HG03280 (cell line): ENCODE data around the gene KPNB1.

Experiments
- ATAC-seq: cut with Tn5 transposase; IDR thresholded peaks from one replicate; pipeline ENCODE4 v1.9.1; 2021; ENCODE audit warnings: mild to moderate bottlenecking, moderate library complexity; ENCODE audit not compliant: unreplicated experiment

The KPNB1 gene

DNA sequence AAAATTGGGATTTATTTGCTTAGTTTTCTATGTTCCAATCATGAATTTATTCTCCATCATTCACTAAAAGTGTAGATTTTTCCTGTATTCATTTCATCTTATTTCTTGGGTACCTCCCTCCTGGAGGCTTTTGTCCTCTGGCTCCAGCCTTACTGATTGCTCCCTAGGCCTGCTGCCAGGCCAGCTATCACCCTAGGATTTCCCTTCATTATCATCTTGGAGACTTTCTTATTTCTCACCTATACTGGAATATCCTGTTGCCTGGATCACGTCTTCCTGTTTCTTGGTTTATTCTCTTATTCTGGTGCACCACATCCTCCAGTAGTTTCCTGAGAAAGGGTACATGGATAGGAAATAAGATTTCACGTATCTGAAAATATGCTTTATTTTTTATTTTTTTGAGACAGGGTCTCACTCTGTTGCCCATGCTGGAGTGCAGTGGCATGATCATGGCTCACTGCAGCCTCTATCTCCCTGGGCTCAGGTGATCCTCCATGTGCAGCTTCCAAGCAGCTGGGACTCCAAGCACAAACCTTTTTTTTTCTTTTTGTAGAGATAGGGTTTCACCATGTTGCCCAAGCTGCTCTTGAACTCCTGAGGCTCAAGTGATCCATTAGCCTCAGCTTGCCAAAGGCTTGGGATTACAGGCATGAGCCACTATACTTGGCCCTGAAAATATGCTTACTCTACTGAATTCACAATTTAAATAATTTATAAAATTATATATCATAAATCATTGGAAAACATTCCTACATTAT, 13.3 kb upstream of the KPNB1 start:
- no peak for ATAC-seq

- no peak for ATAC-seq
Measured at GRCh38 chr17:47638903-47639302, 10.8 kb upstream of the KPNB1 start.

DNA sequence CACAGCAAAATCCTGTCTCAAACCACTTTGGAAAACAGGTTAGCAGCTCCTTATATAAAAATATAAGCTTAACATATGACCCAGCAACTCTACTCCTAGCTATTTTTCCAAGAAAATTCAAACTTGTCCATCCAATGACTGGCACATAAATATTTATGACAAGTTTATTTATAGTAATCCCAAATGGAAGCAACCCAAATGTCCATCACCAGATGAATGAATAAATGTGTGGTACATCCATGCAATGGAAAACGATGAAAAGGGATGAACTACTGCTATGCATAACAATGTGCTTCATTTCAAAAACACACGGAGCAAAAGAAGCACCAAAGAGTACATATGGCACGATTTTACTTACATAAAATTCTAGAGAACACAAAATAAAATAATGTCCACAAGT, 9.6 kb upstream of the KPNB1 start:
- no peak for ATAC-seq

- ATAC-seq = no peak
Measured at GRCh38 chr17:47641202-47641601, 8.5 kb upstream of the KPNB1 start.

DNA sequence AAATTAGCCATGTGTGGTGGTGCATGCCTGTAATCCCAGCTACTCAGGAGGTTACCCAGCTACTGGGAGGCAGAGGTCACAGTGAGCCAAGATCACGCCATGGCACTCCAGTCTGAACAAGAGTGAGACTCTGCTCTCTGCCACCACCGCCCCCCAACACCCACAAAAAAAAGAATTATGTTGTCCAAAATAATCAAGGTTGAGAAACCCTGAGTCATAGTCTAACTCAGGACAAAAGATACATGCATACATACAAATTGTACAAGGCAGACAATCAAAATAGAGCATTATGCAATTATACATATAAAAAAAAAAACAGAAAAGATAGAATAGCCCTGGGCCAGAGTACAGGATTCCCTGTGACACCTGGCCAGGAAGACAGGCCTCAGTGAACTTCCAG, 6.6 kb upstream of the KPNB1 start:
- no peak for ATAC-seq

DNA sequence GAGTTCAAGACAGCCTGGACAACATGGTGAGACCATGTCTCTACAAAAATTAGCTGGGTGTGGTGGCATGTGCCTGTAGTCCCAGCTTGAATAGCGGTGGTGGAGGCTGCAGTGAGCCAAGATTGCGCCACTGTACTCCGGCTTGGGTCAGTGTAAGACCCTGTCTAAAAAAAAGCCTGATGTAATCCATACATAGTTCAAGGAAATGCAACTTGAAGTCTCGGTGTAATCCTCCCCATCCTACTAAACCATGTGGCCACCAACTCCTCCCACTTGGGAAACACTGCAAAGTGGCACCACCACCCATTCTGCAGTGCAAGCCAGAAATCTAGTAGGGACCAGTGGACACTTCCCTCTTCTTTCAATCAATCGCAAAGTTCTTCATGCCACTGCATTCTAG, 5.4 kb upstream of the KPNB1 start:
- ATAC-seq = no peak

GRCh38 chr17:47649972-47650524, 329 bp downstream of the KPNB1 start:
- no peak for ATAC-seq

- ATAC-seq = peak; percentile 56
Measured at GRCh38 chr17:47650525-47651522, 1.1 kb downstream of the KPNB1 start.

DNA sequence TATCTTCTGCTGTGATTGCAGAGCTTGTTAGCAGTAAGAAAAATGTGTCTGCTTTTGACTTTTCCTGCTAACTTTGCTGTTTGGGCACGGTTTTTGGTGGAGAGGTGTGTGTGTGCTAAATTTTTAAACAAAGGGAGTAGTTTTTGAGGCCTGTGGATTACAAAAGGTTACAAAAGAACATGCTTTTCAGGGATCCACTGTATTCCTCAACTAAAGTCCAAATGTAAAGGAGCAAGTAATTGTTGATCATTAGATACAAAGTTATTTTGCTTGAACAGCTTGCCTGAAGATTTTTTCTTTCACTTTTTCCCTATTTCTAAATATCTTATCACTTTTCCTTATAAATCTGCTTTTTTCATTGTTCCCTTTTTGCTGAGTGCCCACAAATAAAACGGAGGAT, 2.0 kb downstream of the KPNB1 start:
- ATAC-seq = no peak

- no peak for ATAC-seq
Measured at GRCh38 chr17:47652570-47652969, 2.9 kb downstream of the KPNB1 start.

DNA sequence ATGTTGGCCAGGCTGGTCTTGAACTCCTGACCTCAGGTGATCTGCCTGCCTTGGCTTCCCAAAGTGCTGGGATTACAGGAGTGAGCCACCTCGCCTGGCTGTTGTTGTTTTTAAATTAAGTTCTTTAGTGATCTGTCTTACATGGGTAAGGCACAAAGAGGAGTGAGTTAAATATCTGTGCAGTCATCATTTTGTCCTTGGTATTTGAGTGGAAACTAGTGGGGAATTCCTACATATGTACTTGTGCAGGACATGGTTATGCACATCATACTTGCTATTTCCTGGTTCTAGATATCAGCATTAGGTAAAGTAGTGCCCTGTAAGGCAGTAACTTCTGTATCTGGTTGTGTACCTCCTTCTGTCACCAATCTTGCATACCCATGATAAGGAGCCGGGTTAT, 3.7 kb downstream of the KPNB1 start:
- ATAC-seq = no peak

DNA sequence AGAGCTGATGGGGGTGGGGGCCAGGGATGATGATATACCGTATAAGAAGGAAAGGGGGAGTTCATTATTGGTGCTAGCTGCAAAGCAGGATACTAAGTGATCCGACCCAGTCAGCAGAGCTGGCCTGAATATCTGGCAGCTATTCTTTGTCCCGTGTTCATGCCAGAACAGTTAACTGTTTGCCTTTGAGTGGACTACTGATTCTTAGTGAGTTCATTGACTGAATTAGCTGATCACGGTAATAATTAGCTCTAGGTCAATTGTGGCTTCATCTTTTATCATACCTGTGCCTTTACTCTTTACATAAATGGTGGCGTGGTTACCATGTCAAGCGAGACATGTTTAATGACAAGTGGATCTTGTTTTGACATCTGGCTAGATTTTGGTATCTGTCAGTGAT, 5.3 kb downstream of the KPNB1 start:
- ATAC-seq = no peak

GRCh38 chr17:47660064-47660492, 10.4 kb downstream of the KPNB1 start:
- ATAC-seq = peak; percentile 77

DNA sequence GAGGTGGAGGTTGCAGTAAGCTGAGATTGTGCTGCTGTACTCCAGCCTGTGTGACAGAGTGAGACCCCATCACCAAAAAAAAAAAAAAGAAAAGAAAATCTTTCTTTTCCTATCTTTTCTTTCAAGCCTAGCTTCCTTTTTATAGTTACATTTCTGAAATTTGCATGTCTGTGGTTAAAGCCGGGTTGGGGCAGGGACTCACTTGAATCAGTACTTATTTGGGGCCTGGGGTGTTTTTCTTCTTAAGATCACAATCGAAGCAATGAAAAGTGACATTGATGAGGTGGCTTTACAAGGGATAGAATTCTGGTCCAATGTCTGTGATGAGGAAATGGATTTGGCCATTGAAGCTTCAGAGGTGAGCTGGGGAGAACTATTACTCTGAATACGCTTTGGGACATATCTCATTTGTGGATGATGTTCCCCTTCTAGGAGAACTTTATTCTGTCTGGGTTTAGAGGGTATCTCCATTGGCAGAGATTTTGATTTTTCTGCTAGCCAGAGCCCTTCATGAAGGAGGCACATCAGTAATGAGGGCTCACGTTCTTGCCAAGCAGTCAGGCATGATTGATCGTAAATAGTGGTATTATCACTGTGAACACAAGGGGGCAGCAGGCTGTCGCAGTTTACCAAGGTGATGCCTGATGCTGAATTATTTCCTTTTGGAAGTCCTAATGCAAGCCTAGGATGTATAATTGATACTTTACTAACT, 14.3 kb downstream of the KPNB1 start:
- ATAC-seq = no peak

- no peak for ATAC-seq
Measured at GRCh38 chr17:47664624-47664941, 14.9 kb downstream of the KPNB1 start.

DNA sequence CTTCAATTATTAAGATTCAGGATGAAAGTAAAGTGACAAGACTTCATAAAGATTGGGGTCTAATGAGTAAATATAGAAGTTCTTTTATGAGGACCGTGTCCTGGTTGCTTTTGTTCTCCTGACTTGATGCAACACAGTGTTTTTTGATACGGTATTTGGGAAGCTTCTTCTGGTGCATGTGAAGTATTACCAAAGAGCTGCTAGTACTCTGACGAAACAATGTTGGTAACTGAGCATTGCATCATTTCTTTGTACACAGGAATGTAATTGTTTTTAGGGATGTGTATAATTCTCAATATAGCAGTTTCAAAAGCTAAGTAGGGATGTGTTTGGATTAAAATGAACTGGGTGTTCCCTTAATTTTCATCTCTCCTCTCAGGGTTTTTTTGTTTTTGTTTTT, 15.9 kb downstream of the KPNB1 start:
- no peak for ATAC-seq

- no peak for ATAC-seq
Measured at GRCh38 chr17:47669081-47669480, 19.4 kb downstream of the KPNB1 start.

DNA sequence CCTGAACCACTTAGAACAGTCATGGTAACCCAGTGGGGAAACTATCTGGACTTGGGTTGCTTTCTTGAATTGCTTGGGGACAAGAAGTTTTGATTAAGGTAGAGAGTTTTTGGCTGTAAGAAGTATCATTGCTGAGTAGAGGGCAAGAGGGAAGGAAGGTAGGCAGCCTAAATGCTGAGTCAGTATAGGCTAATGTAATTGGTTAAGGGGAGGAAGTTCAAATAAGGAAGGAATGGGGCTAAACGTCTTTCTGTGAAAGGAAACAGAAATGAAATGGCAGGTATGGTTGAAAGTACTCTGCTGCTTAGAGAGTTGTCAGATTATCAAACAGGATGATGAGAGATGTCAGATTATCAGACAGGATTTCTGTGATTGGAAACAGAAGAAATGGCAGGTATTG, 20.3 kb downstream of the KPNB1 start:
- no peak for ATAC-seq

DNA sequence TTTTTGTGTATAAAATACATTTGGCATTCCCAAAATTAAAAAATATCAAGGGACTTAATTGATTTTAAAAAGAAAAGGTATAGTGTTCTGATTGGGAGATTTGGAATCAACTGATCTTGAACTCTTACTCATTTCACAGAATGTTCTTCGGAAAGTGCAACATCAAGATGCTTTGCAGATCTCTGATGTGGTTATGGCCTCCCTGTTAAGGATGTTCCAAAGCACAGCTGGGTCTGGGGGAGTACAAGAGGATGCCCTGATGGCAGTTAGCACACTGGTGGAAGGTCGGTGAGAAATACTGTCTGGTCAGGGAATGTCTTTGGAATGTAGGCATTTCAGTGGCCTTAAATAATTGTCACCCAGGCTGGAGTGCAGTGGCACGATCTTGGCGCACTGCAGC, 24.8 kb downstream of the KPNB1 start:
- no peak for ATAC-seq

DNA sequence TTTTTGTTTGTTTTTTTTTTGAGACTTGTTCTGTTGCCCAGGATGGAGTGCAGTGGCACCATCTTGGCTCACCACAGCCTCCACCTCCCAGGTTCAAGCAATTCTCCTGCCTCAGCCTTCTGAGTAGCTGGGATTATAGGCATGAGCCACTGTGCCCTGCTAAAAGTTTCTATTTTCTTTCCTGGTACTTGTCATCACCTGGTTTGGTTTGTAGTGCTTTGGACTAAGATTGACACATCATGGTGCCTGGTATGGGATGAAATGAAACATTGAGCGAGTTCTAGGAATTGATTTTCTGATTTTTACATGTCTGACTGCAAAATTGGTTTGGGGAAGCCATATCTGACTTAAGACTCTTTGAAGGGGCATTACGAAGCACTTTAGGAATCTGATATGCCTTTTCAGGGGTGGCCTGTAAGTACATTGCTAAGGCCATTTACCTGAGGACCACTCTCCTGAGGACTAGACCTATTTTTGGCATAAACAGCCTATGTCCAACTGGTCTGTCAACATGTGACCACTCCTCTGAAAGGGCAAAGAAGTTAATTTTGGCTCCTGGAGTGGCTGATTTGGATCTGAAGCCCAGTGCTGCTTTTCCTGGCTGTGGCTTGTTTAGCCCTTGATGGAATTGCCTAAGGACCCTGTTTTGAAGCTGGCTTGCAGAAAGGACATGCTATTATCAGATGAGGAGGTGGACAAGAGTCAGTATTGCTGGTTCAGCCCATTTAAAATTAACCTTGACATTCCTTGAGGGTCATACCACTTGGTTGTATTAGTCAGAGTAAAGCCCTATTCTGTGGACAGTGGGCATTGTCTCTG, 25.9 kb downstream of the KPNB1 start:
- ATAC-seq = no peak

GRCh38 chr17:47676199-47676472, 26.4 kb downstream of the KPNB1 start:
- ATAC-seq = no peak
